MM.1S (cell line): ENCODE data around the gene TLE1.

Source experiments
- DNase-seq: peaks from one replicate; pipeline ENCODE4 v3.0.0-alpha.2; 2015
- H2AFZ ChIP-seq: fragments of 300-600 bp; sonication (generic); 2 replicates; pipeline ENCODE4 v1.6.0; 2016; ENCODE audit warnings: antibody characterized with exemption, low read length
- H3F3A ChIP-seq: fragments of 300-600 bp; sonication (generic); 2 replicates; pipeline ENCODE4 v1.6.1; 2016; ENCODE audit warnings: mild to moderate bottlenecking, antibody characterized with exemption, low read length, moderate library complexity, mixed read lengths; ENCODE audit not compliant: insufficient read depth
- H3K27ac ChIP-seq: fragments of 300-600 bp; sonication (generic); 2 replicates; pipeline ENCODE4 v1.5.1; 2016; ENCODE audit warnings: mild to moderate bottlenecking, low read length
- H3K27me3 ChIP-seq: fragments of 300-600 bp; sonication (generic); replicated peaks from 2 replicates; pipeline ENCODE4 v1.6.0; 2016; ENCODE audit warnings: low read length; ENCODE audit not compliant: insufficient read depth
- H3K36me3 ChIP-seq: fragments of 300-600 bp; sonication (generic); replicated peaks from 2 replicates; pipeline ENCODE4 v1.6.1; 2016; ENCODE audit warnings: mild to moderate bottlenecking, low read length, mixed read lengths; ENCODE audit not compliant: insufficient read depth
- H3K4me1 ChIP-seq: fragments of 300-600 bp; sonication (generic); 2 replicates; pipeline ENCODE4 v1.6.1; 2016; ENCODE audit warnings: low read length, mixed read lengths
- H3K4me2 ChIP-seq: fragments of 300-600 bp; sonication (generic); 2 replicates; pipeline ENCODE4 v1.6.0; 2016; ENCODE audit warnings: low read depth, low read length
- H3K4me3 ChIP-seq: fragments of 300-600 bp; sonication (generic); 2 replicates; pipeline ENCODE4 v1.5.1; 2016; ENCODE audit warnings: low read length, mixed read lengths
- H3K79me2 ChIP-seq: fragments of 300-600 bp; sonication (generic); 2 replicates; pipeline ENCODE4 v1.6.1; 2016; ENCODE audit warnings: mixed run types, low read length, mixed read lengths
- H3K9ac ChIP-seq: fragments of 300-600 bp; sonication (generic); 2 replicates; pipeline ENCODE4 v1.6.1; 2016; ENCODE audit warnings: low read length, mixed read lengths
- H3K9me2 ChIP-seq: fragments of 300-600 bp; sonication (generic); replicated peaks from 2 replicates; pipeline ENCODE4 v1.6.1; 2016; ENCODE audit warnings: mild to moderate bottlenecking, low read length, mixed read lengths; ENCODE audit not compliant: insufficient read depth
- H3K9me3 ChIP-seq: fragments of 300-600 bp; sonication (generic); replicated peaks from 2 replicates; pipeline ENCODE4 v1.6.1; 2016; ENCODE audit warnings: mild to moderate bottlenecking, low read length, mixed read lengths; ENCODE audit not compliant: insufficient read depth
- H4K20me1 ChIP-seq: fragments of 300-600 bp; sonication (generic); 2 replicates; pipeline ENCODE4 v1.6.1; 2016; ENCODE audit warnings: mild to moderate bottlenecking, low read length, moderate library complexity, mixed read lengths; ENCODE audit not compliant: insufficient read depth
- CTCF ChIP-seq: fragments of 300-600 bp; sonication (generic); IDR thresholded peaks from 2 replicates; pipeline ENCODE4 v1.5.1; 2016; ENCODE audit warnings: antibody characterized with exemption, low read length, mixed read lengths
- EZH2 ChIP-seq: fragments of 300-600 bp; sonication (generic); optimal IDR thresholded peaks from 2 replicates; pipeline ENCODE3; 2017; ENCODE audit warnings: low read depth, mild to moderate bottlenecking, antibody characterized with exemption, low read length, mixed read lengths
- EZH2phosphoT487 ChIP-seq: fragments of 300-600 bp; sonication (generic); IDR thresholded peaks from 2 replicates; pipeline ENCODE4 v1.6.1; 2018; ENCODE audit warnings: antibody characterized with exemption, low read length

Gene TLE1

GRCh38 chr9:81626511-81626910, 62.8 kb downstream of the TLE1 start:
- H3K4me2 ChIP-seq = no peak overlapping the region
- no peak overlapping the region for H3K4me3 ChIP-seq
- H3K9me3 ChIP-seq = no peaks in the 10 kb centered on the region
- H3K9ac ChIP-seq = no peak overlapping the region
- no peak overlapping the region for H2AFZ ChIP-seq
- no peak overlapping the region for H3K27ac ChIP-seq
- H3K79me2 ChIP-seq = no peaks in the 10 kb centered on the region
- H3F3A ChIP-seq = no peaks in the 10 kb centered on the region
- no peaks in the 10 kb centered on the region for H4K20me1 ChIP-seq
- no peaks in the 10 kb centered on the region for H3K4me1 ChIP-seq
- H3K9me2 ChIP-seq = no peaks in the 10 kb centered on the region
- no peaks in the 10 kb centered on the region for H3K27me3 ChIP-seq
- no peak for DNase-seq
- TF ChIP-seq EZH2 = no peak
- no peak for TF ChIP-seq EZH2phosphoT487
- no peak for TF ChIP-seq CTCF
- no peaks in the 10 kb centered on the region for H3K36me3 ChIP-seq

GRCh38 chr9:81625969-81626368, 63.4 kb downstream of the TLE1 start:
- no peaks in the 10 kb centered on the region for H3K4me1 ChIP-seq
- H3K4me3 ChIP-seq = no peak overlapping the region
- no peaks in the 10 kb centered on the region for H3K27me3 ChIP-seq
- no peak overlapping the region for H3K27ac ChIP-seq
- DNase-seq = no peak
- no peaks in the 10 kb centered on the region for H3K9me3 ChIP-seq
- no peak overlapping the region for H3K4me2 ChIP-seq
- no peaks in the 10 kb centered on the region for H3K79me2 ChIP-seq
- no peaks in the 10 kb centered on the region for H3K9me2 ChIP-seq
- H3K36me3 ChIP-seq = no peaks in the 10 kb centered on the region
- no peak for TF ChIP-seq CTCF
- no peak for TF ChIP-seq EZH2phosphoT487
- H4K20me1 ChIP-seq = no peaks in the 10 kb centered on the region
- no peak overlapping the region for H3K9ac ChIP-seq
- no peak overlapping the region for H2AFZ ChIP-seq
- H3F3A ChIP-seq = no peaks in the 10 kb centered on the region

GRCh38 chr9:81623778-81624177, 65.6 kb downstream of the TLE1 start:
- Histone ChIP-seq H3K27me3 (no peaks in the 10 kb centered on the region), H3K4me1 (no peaks in the 10 kb centered on the region), H3K4me2 (no peak overlapping the region), H3K79me2 (no peaks in the 10 kb centered on the region), H3K9ac (no peak overlapping the region), H3K9me3 (no peaks in the 10 kb centered on the region), H3K4me3 (no peak overlapping the region), H3F3A (no peaks in the 10 kb centered on the region), H4K20me1 (no peaks in the 10 kb centered on the region), H2AFZ (no peak overlapping the region), H3K9me2 (no peaks in the 10 kb centered on the region), H3K27ac (no peak overlapping the region), H3K36me3 (no peaks in the 10 kb centered on the region)
- TF ChIP-seq EZH2phosphoT487 (no peak), EZH2 (no peak), CTCF (no peak)
- DNase-seq = no peak
